Left ventricle myocardium inferior (tissue), 1 donor: ENCODE results near the gene SMARCAL1. TPM values are rescaled to one million over a fixed set of nuclear protein-coding genes. Genes with fewer than 3 reads are reported as not detected.

Experiments
- DNase-seq: peaks from one replicate; pipeline ENCODE4 v3.0.0-alpha.2; 2020
- H3K27ac ChIP-seq: fragments of 200-600 bp; replicated peaks from 2 replicates; pipeline ENCODE4 v1.8.0; 2021
- H3K27me3 ChIP-seq: fragments of 200-600 bp; 2 replicates; pipeline ENCODE4 v1.8.0; 2021; ENCODE audit warnings: low read depth
- H3K36me3 ChIP-seq: fragments of 200-600 bp; 2 replicates; pipeline ENCODE4 v1.8.0; 2021
- H3K4me1 ChIP-seq: fragments of 200-600 bp; 2 replicates; pipeline ENCODE4 v1.8.0; 2021
- H3K4me3 ChIP-seq: fragments of 200-600 bp; 2 replicates; pipeline ENCODE4 v1.8.0; 2021; ENCODE audit warnings: mild to moderate bottlenecking, moderate library complexity
- H3K9me3 ChIP-seq: fragments of 200-600 bp; replicated peaks from 2 replicates; pipeline ENCODE4 v1.8.0; 2021
- intact Hi-C: fragments of 100-400 bp; cut with micrococcal nuclease; formaldehyde crosslinking; loops from one replicate; pipeline ENCODE4 v1.11.0; 2022
- total RNA-seq: library from RNA; stranded (reverse); fragmentation: NEBNext Ultra II Directional; extraction: Animal tissue kit (Norgen Biotek cat#: 25700); gene quantifications from one replicate; pipeline ENCODE4 v1.2.1, GENCODE V29; 2021
- TF ChIP-seq, protein P1 (sequence below): fragments of 200-600 bp; IDR thresholded peaks from 2 replicates; pipeline ENCODE4 v1.8.0; 2021; ENCODE audit warnings: antibody characterized with exemption, mild to moderate bottlenecking, borderline replicate concordance
- donor health status: DM: no; HTN: yes; CAD: no; lungs with severe emphysema.

Gene SMARCAL1
- total RNA-seq, 1 donor from 2014 or later, result 7.5 TPM

DNA sequence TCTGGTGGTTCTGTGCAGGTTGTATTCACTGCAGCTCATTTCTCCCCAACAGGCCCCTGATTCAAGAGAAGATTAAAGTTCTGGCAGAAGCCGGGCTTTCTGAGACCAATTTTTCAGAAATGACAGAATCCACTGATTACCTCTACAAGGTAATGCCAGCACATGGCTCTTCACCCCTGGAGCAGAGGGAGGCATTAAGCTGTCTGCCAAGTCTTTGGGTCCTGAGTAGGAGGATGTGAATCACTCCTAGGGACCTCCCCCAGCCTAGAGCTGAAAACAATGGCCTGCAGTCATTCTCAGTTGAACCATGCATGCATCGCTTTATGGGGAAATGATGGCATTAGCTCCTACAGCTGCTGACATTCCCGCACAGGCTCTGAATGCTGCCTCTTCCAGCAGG is 65.9 kb downstream of the SMARCAL1 start:
- no peaks in the 10 kb centered on the region for H3K27me3 ChIP-seq
- intact Hi-C loops, result no loop called here
- no peak overlapping the region for H3K27ac ChIP-seq
- TF ChIP-seq, protein P1, sequence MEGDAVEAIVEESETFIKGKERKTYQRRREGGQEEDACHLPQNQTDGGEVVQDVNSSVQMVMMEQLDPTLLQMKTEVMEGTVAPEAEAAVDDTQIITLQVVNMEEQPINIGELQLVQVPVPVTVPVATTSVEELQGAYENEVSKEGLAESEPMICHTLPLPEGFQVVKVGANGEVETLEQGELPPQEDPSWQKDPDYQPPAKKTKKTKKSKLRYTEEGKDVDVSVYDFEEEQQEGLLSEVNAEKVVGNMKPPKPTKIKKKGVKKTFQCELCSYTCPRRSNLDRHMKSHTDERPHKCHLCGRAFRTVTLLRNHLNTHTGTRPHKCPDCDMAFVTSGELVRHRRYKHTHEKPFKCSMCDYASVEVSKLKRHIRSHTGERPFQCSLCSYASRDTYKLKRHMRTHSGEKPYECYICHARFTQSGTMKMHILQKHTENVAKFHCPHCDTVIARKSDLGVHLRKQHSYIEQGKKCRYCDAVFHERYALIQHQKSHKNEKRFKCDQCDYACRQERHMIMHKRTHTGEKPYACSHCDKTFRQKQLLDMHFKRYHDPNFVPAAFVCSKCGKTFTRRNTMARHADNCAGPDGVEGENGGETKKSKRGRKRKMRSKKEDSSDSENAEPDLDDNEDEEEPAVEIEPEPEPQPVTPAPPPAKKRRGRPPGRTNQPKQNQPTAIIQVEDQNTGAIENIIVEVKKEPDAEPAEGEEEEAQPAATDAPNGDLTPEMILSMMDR, result no peak
- H3K36me3 ChIP-seq, result peaks cover 82% of the 10 kb centered on the region
- H3K4me3 ChIP-seq, result no peak overlapping the region
- no peaks in the 10 kb centered on the region for H3K9me3 ChIP-seq
- no peak for DNase-seq
- H3K4me1 ChIP-seq, result no peaks in the 10 kb centered on the region

DNA sequence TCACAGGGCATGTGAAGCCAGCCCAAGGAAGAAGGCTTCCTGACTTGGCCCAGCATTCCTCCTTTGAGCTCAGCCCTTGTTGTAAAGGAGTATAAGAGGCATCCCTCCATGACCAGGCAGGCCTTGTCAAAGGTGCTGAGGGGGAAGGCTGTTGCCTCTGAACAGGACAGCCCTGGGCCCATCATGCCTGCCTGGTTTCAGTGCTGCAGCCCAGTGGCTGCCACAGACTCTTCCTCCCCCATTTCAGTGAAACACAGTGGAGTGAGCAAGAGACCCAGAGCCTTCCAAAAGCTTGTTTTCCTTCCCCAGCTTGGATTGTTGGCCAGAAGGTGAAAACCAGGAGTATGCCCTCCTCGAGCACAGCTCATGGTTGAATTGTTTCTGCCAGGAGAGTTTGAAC is 66.5 kb downstream of the SMARCAL1 start:
- TF ChIP-seq, protein P1, result no peak
- no peak overlapping the region for H3K27ac ChIP-seq
- no peak for DNase-seq
- peaks cover 85% of the 10 kb centered on the region for H3K36me3 ChIP-seq
- intact Hi-C loops, result no loop called here
- H3K9me3 ChIP-seq, result no peaks in the 10 kb centered on the region
- H3K4me3 ChIP-seq, result no peak overlapping the region
- no peaks in the 10 kb centered on the region for H3K27me3 ChIP-seq
- no peaks in the 10 kb centered on the region for H3K4me1 ChIP-seq

DNA sequence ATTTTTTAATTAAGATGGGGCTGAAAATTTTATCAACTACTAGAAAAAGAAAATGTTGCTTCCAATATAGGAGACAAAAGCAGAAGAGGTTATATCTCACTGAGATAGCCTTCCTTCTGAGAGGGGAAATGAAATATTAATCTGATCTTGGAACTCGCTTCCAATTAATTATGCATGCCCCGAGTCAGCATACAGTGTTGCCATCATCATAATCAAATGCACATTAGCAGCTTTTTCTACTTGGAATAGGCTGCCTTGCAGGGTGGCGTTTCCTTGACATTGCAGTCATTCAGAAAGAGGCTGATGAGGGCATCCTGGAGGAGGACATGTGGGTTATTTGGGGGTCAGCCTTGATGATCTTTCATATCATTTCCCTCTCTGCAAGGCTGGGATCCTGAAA is 67.9 kb downstream of the SMARCAL1 start:
- intact Hi-C loops, result no loop called here
- Histone ChIP-seq H3K36me3 (peaks cover 82% of the 10 kb centered on the region), H3K27me3 (no peaks in the 10 kb centered on the region), H3K4me3 (no peak overlapping the region), H3K9me3 (no peaks in the 10 kb centered on the region), H3K4me1 (no peaks in the 10 kb centered on the region), H3K27ac (no peak overlapping the region)
- DNase-seq, result no peak
- TF ChIP-seq, protein P1, result no peak

DNA sequence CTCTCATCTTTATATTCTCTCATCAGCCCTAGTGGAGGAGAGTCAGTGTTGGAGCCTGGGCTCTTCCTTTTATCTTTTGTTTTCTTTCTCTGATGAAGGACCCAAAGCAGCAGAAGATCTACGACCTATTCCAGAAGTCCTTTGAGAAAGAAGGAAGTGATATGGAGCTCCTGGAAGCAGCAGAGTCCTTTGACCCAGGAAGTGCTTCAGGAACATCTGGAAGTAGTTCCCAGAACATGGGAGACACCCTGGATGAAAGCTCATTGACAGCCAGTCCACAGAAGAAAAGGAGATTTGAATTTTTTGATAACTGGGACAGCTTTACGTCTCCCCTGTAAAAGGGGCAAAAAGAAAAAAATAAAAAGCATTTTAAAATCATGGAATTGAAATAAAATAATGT is 70.4 kb downstream of the SMARCAL1 start:
- H3K27me3 ChIP-seq, result no peaks in the 10 kb centered on the region
- TF ChIP-seq, protein P1, result no peak
- H3K4me3 ChIP-seq, result no peak overlapping the region
- H3K36me3 ChIP-seq, result peaks cover 57% of the 10 kb centered on the region
- H3K9me3 ChIP-seq, result no peaks in the 10 kb centered on the region
- no peak overlapping the region for H3K27ac ChIP-seq
- intact Hi-C loops, result no loop called here
- H3K4me1 ChIP-seq, result no peaks in the 10 kb centered on the region
- DNase-seq, result no peak

DNA sequence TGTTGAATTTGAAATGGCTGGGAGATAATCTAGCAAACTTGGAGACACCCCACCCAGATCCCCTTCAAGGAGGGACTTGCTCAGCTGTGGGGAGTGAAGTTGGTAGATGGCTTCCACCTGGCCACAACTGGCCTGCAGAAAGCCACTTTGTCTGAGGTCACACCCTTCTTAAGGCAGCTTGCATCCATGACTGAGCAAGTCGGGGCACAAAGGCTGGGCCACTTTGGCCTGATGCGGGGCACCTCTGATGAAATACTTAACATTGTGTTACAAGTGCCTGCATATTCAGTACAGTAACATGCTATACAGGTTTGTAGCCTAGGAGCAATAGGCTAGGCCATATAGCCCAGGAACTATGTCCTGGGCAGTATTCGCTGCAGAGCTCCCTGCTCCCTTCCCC is 73.0 kb downstream of the SMARCAL1 start:
- TF ChIP-seq, protein P1, result no peak
- no peaks in the 10 kb centered on the region for H3K27me3 ChIP-seq
- no peak overlapping the region for H3K27ac ChIP-seq
- H3K9me3 ChIP-seq, result no peaks in the 10 kb centered on the region
- H3K36me3 ChIP-seq, result peaks cover 32% of the 10 kb centered on the region
- intact Hi-C loops, result no loop called here
- no peaks in the 10 kb centered on the region for H3K4me1 ChIP-seq
- H3K4me3 ChIP-seq, result no peak overlapping the region
- DNase-seq, result no peak

DNA sequence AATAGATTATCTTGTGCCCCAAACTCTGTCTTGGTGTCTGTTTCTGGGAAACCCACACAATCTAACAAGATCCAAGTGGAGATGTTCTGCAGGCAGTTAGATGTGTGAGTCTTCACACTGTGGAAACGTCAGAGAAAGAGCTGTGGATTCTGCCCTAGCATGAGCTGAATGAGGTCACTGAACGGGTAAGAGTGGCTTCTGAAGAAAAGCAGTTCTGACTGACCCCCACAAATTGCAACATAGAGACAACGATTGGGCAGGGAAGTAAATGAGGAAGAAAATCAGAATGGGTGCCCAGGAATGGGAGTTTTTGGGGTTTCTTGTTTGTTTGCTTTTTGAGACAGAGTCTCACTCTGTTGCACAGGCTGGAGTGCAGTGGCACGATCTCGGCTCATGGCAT is 73.5 kb downstream of the SMARCAL1 start:
- Histone ChIP-seq H3K36me3 (peaks cover 26% of the 10 kb centered on the region), H3K9me3 (no peaks in the 10 kb centered on the region), H3K4me3 (no peak overlapping the region), H3K27me3 (no peaks in the 10 kb centered on the region), H3K27ac (no peak overlapping the region), H3K4me1 (no peaks in the 10 kb centered on the region)
- TF ChIP-seq, protein P1, result no peak
- no peak for DNase-seq
- intact Hi-C loops, result no loop called here
